Endothelial cell of umbilical vein (primary cell): ENCODE results near the gene HACD3.

ENCODE experiments used
- CTCF ChIP-seq, 2 donors: IDR thresholded peaks; 1 replicate in 1 of 2; 2 replicates in 1 of 2; pipeline ENCODE4 v1.5.1; 2011; ENCODE audit warnings: low read length in 2 of 2, mild to moderate bottlenecking in 2 of 2, moderate library complexity in 2 of 2, control low read depth in 1 of 2, inconsistent platforms in 1 of 2, low read depth in 1 of 2; ENCODE audit not compliant: insufficient read depth in 1 of 2; ENCODE audit errors: extremely low read depth in 1 of 2
- EZH2 ChIP-seq: IDR thresholded peaks from 2 replicates; pipeline ENCODE4 v1.6.1; 2012; ENCODE audit warnings: borderline replicate concordance, low read depth, mild to moderate bottlenecking, moderate library complexity, low read length, inconsistent platforms; ENCODE audit not compliant: severe bottlenecking
- POLR2A ChIP-seq: IDR thresholded peaks from 2 replicates; pipeline ENCODE4 v1.6.1; 2012; ENCODE audit warnings: low read depth, mild to moderate bottlenecking, control low read depth, low read length

- TF ChIP-seq CTCF (IDR thresholded peaks at IDR 0.05; ENCODE audit: extremely low read depth in 1 of 2, insufficient read depth in 1 of 2, low read depth in 1 of 2, low read length in 2 of 2) (no peak), POLR2A (no peak), EZH2 (no peak)
Measured at GRCh38 chr15:65533057-65533756, 2.9 kb downstream of the HACD3 start.
